ENCODE measurements around the gene XYLT1. TPM values are rescaled to one million over a fixed set of nuclear protein-coding genes. Genes with fewer than 3 reads are reported as not detected.
"Not testable (repeated sequence)": the region's sequence is repeated elsewhere in the genome, so short reads cannot be mapped to it uniquely, and the experiment has no call there.

The XYLT1 gene
- total RNA-seq, 1 donor from 2014 or later = 0.23 TPM

- TF ChIP-seq CTCF (conservative IDR thresholded peaks at IDR 0.05; ENCODE audit: low read depth, low read length) = no peak
- no peak for DNase-seq (ENCODE audit: low read depth)
- no peak overlapping the region for H3K4me3 ChIP-seq (ENCODE audit: low read depth, low read length)
Observed at GRCh38 chr16:17512636-17513220, 42.0 kb upstream of the XYLT1 start.

- no peak overlapping the region for H3K4me3 ChIP-seq (ENCODE audit: low read depth, low read length)
- no peak for TF ChIP-seq CTCF (conservative IDR thresholded peaks at IDR 0.05; ENCODE audit: low read depth, low read length)
- no peak for DNase-seq (ENCODE audit: low read depth)
Observed at GRCh38 chr16:17511340-17511739, 40.6 kb upstream of the XYLT1 start.

GRCh38 chr16:17510567-17510966, 39.8 kb upstream of the XYLT1 start:
- no peak for DNase-seq (ENCODE audit: low read depth)
- H3K4me3 ChIP-seq (ENCODE audit: low read depth, low read length) = no peak overlapping the region
- TF ChIP-seq CTCF (conservative IDR thresholded peaks at IDR 0.05; ENCODE audit: low read depth, low read length) = no peak

GRCh38 chr16:17509194-17509593, 38.4 kb upstream of the XYLT1 start:
- TF ChIP-seq CTCF (conservative IDR thresholded peaks at IDR 0.05; ENCODE audit: low read depth, low read length) = no peak
- DNase-seq (ENCODE audit: low read depth) = no peak
- H3K4me3 ChIP-seq (ENCODE audit: low read depth, low read length) = no peak overlapping the region

- DNase-seq (ENCODE audit: low read depth) = no peak
- no peak overlapping the region for H3K4me3 ChIP-seq (ENCODE audit: low read depth, low read length)
- TF ChIP-seq CTCF (conservative IDR thresholded peaks at IDR 0.05; ENCODE audit: low read depth, low read length) = no peak
Observed at GRCh38 chr16:17508303-17508702, 37.5 kb upstream of the XYLT1 start.

GRCh38 chr16:17507516-17507915, 36.8 kb upstream of the XYLT1 start:
- not testable (repeated sequence) for DNase-seq (ENCODE audit: low read depth); H3K4me3 ChIP-seq (ENCODE audit: low read depth, low read length)

- not testable (repeated sequence) for DNase-seq (ENCODE audit: low read depth)
Observed at GRCh38 chr16:17505828-17506227, 35.1 kb upstream of the XYLT1 start.

GRCh38 chr16:17504050-17504449, 33.3 kb upstream of the XYLT1 start:
- no peak for TF ChIP-seq CTCF (conservative IDR thresholded peaks at IDR 0.05; ENCODE audit: low read depth, low read length)
- DNase-seq (ENCODE audit: low read depth) = no peak
- no peak overlapping the region for H3K4me3 ChIP-seq (ENCODE audit: low read depth, low read length)

More at GRCh38 chr16:17505828-17506227, 35.1 kb upstream of the XYLT1 start:
- H3K4me3 ChIP-seq (ENCODE audit: low read depth, low read length) = not testable (repeated sequence)
